Measurements from ENCODE around the gene LAMA4.

Gene LAMA4

DNA sequence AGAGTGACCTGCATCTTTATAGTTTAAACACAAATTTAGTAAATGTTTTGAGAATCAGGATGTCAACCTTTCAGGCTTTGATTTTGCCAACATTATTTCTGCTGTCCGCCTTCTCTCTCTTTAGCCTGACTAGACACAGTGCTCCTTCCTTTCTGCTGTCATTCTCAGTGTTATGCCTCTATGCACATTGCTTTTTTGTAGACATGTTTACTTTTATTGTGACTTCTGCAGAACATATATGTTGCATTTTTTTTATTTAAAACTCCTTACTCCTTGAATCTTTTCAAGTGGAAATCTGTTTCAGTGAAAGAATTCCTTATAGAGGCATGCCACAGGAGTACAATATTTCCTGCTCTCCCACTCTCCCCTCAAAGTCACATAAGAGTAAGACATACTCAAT lies 64.2 kb downstream of the LAMA4 start:
- Histone ChIP-seq H3K9ac (ENCODE audit: low read length) (no peak overlapping the region), H3K36me3 (ENCODE audit: control insufficient read depth, insufficient read depth, low read length) (no peaks in the 10 kb centered on the region), H3K27me3 (ENCODE audit: control insufficient read depth, insufficient read depth, low read length) (no peaks in the 10 kb centered on the region), H3K4me1 (ENCODE audit: control insufficient read depth, insufficient read depth, low read length) (no peaks in the 10 kb centered on the region), H3K9me3 (ENCODE audit: control insufficient read depth, low read length) (no peaks in the 10 kb centered on the region), H3K4me3 (ENCODE audit: low read length) (no peak overlapping the region)

DNA sequence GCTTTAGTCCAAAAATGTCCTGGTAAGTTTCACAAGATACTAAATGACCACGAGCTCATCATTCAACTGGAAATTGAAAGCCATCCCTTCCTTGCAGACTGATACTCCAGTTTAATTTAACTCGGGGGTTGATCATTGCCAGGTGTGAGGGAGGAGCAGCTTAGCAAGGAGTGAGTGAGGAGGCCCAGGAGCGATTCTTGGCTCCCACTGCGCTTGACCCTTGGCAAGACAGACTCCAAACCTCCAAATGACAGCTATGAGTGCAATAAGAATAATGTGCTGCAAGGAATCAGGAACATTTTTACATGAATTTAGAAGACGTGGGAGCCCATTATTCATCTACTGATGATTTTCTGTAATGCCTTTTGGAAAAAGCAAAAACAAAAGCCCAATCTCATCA lies 64.9 kb downstream of the LAMA4 start:
- Histone ChIP-seq H3K9me3 (ENCODE audit: control insufficient read depth, low read length) (no peaks in the 10 kb centered on the region), H3K9ac (ENCODE audit: low read length) (no peak overlapping the region), H3K4me1 (ENCODE audit: control insufficient read depth, insufficient read depth, low read length) (no peaks in the 10 kb centered on the region), H3K27me3 (ENCODE audit: control insufficient read depth, insufficient read depth, low read length) (no peaks in the 10 kb centered on the region), H3K4me3 (ENCODE audit: low read length) (no peak overlapping the region), H3K36me3 (ENCODE audit: control insufficient read depth, insufficient read depth, low read length) (no peaks in the 10 kb centered on the region)

DNA sequence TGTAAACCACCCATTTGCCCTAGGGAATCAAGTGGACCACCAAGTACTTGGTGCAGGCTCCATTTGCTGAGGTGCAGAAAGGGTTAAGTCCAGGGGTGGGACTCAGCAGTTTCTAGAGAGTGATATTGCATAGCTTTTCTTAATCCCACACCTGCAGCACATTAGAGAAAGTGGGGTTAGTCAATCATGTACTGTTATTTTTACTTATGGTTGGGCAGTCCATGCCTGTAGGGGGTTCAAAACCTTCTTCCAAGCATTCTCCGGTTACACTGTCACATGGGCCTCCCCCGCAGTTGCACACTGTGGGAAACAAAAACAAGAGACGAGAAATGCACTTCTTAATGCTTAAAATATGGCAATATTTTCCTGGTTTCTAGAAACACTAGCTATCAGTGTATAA lies 65.5 kb downstream of the LAMA4 start:
- Histone ChIP-seq H3K9ac (ENCODE audit: low read length) (no peak overlapping the region), H3K36me3 (ENCODE audit: control insufficient read depth, insufficient read depth, low read length) (no peaks in the 10 kb centered on the region), H3K27me3 (ENCODE audit: control insufficient read depth, insufficient read depth, low read length) (no peaks in the 10 kb centered on the region), H3K4me3 (ENCODE audit: low read length) (no peak overlapping the region), H3K4me1 (ENCODE audit: control insufficient read depth, insufficient read depth, low read length) (no peaks in the 10 kb centered on the region), H3K9me3 (ENCODE audit: control insufficient read depth, low read length) (no peaks in the 10 kb centered on the region)

DNA sequence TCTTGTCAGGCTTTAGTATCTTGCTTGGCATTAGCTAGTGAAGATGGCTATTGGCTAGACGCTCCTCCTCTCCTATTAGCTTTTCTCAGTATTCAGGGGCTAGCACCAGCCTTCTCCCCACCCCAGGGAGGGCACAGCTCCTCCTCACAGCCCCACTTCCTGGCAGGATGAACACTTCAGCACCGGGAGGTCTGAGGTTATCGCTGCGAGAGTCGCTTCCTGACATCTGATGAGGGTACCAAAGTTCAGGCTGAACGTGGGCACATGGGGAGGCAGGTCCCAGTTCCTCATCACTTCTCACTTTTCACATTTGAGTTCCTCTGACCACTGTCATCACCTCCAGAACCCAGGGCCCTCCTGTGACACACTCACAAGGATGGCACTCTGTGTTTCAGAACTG lies 66.6 kb downstream of the LAMA4 start:
- Histone ChIP-seq H3K9ac (ENCODE audit: low read length) (no peak overlapping the region), H3K4me1 (ENCODE audit: control insufficient read depth, insufficient read depth, low read length) (no peaks in the 10 kb centered on the region), H3K9me3 (ENCODE audit: control insufficient read depth, low read length) (no peaks in the 10 kb centered on the region), H3K27me3 (ENCODE audit: control insufficient read depth, insufficient read depth, low read length) (no peaks in the 10 kb centered on the region), H3K36me3 (ENCODE audit: control insufficient read depth, insufficient read depth, low read length) (no peaks in the 10 kb centered on the region), H3K4me3 (ENCODE audit: low read length) (no peak overlapping the region)

DNA sequence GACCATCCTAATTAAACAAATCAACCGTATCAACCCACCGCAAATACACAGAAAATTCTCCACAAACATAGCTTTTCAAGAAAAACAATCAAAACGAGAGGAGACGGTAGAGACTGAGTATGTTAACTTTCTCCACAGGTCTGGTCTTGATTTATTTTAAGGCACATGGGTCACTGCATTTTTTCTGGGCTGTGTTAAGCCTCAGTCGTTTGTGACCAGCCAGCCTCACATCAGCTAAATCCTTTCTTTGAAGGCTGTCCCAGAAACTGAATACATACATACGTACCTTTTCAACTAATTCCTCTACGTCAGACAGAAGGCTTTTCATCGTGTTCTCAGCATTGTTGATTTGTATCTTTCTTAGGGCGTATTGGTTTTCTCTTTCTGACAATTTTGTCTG lies 69.4 kb downstream of the LAMA4 start:
- no peaks in the 10 kb centered on the region for H3K9me3 ChIP-seq (ENCODE audit: control insufficient read depth, low read length)
- H3K4me3 ChIP-seq (ENCODE audit: low read length), result no peak overlapping the region
- H3K9ac ChIP-seq (ENCODE audit: low read length), result no peak overlapping the region
- H3K36me3 ChIP-seq (ENCODE audit: control insufficient read depth, insufficient read depth, low read length), result no peaks in the 10 kb centered on the region
- no peaks in the 10 kb centered on the region for H3K4me1 ChIP-seq (ENCODE audit: control insufficient read depth, insufficient read depth, low read length)
- no peaks in the 10 kb centered on the region for H3K27me3 ChIP-seq (ENCODE audit: control insufficient read depth, insufficient read depth, low read length)

DNA sequence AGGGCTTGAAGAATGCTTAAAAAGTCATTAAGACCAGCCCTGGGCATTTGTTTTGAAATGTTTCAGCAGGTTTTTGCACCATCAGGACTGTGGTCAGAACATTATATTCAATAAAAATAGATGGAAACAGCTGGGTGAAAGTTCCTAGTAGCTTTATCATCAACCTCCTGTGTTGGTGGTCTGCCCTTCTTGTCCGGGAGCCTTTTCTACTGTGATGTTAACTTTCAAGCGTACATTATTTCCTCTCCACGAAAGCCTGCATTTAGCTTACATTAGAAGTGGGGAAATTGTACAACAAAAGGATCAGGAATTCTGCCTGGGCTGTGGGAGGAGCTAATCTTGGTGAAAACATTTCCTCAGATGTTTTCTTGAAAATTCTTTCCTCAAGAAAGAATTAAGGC lies 71.1 kb downstream of the LAMA4 start:
- Histone ChIP-seq H3K27me3 (ENCODE audit: control insufficient read depth, insufficient read depth, low read length) (no peaks in the 10 kb centered on the region), H3K4me3 (ENCODE audit: low read length) (no peak overlapping the region), H3K4me1 (ENCODE audit: control insufficient read depth, insufficient read depth, low read length) (no peaks in the 10 kb centered on the region), H3K36me3 (ENCODE audit: control insufficient read depth, insufficient read depth, low read length) (no peaks in the 10 kb centered on the region), H3K9me3 (ENCODE audit: control insufficient read depth, low read length) (no peaks in the 10 kb centered on the region), H3K9ac (ENCODE audit: low read length) (no peak overlapping the region)

DNA sequence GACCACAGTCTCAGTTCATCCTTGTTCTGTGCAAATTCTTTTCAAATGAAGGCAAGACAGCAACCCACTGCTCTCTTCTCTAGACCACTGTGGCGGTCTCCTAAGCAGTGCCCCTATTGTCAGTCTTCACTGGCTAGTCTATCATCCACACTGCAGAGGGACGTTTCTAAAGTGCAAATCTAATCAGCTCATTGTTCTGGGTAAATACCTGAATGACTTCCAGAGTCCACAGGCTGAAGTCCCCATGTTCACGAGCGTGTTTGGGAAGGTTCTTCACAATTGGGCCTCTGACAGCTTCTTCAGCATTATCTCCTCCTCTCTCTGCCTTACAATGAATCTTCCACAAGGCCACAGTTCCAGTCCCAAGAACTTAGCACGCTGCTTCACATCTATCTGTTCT lies 73.2 kb downstream of the LAMA4 start:
- Histone ChIP-seq H3K36me3 (ENCODE audit: control insufficient read depth, insufficient read depth, low read length) (no peaks in the 10 kb centered on the region), H3K9ac (ENCODE audit: low read length) (no peak overlapping the region), H3K4me1 (ENCODE audit: control insufficient read depth, insufficient read depth, low read length) (no peaks in the 10 kb centered on the region), H3K4me3 (ENCODE audit: low read length) (no peak overlapping the region), H3K27me3 (ENCODE audit: control insufficient read depth, insufficient read depth, low read length) (no peaks in the 10 kb centered on the region), H3K9me3 (ENCODE audit: control insufficient read depth, low read length) (no peaks in the 10 kb centered on the region)

DNA sequence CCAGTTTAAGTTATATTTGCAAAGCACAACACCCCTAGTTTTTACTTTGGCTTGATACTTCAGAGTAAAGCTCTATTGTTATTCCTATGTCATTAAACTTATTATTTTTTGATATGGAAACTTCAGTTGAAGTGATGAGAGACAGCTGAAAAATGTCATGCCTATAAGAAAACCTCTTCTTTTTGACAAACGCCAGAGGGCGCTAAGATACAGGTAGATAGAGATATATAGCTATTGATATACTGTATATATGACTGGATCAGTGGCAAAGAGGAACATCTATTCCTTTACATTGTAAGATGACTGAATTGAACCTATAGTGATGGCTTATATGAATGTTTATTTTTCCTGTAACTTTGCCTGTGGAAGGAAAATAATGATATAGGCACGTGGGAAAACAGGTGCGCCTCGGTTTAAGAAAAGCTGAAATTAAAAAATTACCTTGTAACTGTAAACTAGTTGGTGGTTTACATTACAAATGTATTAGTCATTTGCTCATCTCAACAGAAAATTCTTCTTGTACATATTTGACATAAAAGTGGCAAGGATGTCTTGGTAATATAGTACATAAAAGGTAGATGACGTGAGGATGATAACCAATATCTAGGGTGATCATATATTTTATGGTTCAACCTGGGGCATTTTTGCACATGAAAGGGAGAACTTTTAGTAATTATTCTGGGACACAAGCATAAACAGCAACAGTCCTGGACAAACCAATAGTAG lies 74.1 kb downstream of the LAMA4 start:
- Histone ChIP-seq H3K9ac (ENCODE audit: low read length) (no peak overlapping the region), H3K27me3 (ENCODE audit: control insufficient read depth, insufficient read depth, low read length) (no peaks in the 10 kb centered on the region), H3K9me3 (ENCODE audit: control insufficient read depth, low read length) (no peaks in the 10 kb centered on the region), H3K36me3 (ENCODE audit: control insufficient read depth, insufficient read depth, low read length) (no peaks in the 10 kb centered on the region), H3K4me1 (ENCODE audit: control insufficient read depth, insufficient read depth, low read length) (no peaks in the 10 kb centered on the region), H3K4me3 (ENCODE audit: low read length) (no peak overlapping the region)

DNA sequence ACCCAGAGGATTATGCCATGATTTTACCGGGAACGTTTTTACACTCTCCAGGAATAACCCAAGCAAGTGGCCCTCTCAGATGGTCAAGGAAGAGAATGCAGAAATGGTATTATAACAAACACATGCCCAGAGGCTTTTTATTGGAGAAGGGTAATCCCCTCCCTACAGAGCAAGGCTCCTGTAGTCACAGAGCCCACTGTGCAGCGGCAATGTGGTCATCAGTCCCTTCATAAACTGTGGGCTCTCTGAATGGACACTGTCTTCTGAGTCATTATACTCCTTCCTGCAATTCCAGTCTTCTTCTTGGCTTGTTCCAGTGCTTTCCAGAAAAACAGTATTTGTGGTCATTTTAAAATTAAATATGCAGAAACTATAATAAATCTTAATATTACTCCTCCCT lies 74.7 kb downstream of the LAMA4 start:
- Histone ChIP-seq H3K36me3 (ENCODE audit: control insufficient read depth, insufficient read depth, low read length) (no peaks in the 10 kb centered on the region), H3K4me3 (ENCODE audit: low read length) (no peak overlapping the region), H3K27me3 (ENCODE audit: control insufficient read depth, insufficient read depth, low read length) (no peaks in the 10 kb centered on the region), H3K9me3 (ENCODE audit: control insufficient read depth, low read length) (no peaks in the 10 kb centered on the region), H3K4me1 (ENCODE audit: control insufficient read depth, insufficient read depth, low read length) (no peaks in the 10 kb centered on the region), H3K9ac (ENCODE audit: low read length) (no peak overlapping the region)

DNA sequence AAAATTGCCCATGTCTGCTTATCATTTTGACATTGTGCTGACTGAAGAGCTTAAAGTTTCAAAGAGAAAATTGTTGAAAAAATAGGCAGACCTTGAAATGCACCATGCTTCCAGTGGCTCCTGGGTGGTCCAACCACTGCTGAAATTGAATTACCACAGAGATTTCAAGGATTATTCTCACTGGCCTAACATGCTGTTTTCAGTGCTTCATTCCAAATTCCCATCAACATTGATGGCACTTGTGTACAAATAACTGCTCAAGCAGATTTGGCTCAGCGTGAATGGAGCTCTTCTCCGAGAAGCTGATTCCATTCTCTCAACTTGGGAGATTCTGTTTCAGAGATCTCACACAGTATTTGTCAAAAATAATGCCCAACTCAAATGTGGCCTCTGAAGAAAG lies 75.5 kb downstream of the LAMA4 start:
- no peak overlapping the region for H3K4me3 ChIP-seq (ENCODE audit: low read length)
- no peaks in the 10 kb centered on the region for H3K4me1 ChIP-seq (ENCODE audit: control insufficient read depth, insufficient read depth, low read length)
- no peaks in the 10 kb centered on the region for H3K27me3 ChIP-seq (ENCODE audit: control insufficient read depth, insufficient read depth, low read length)
- no peak overlapping the region for H3K9ac ChIP-seq (ENCODE audit: low read length)
- H3K36me3 ChIP-seq (ENCODE audit: control insufficient read depth, insufficient read depth, low read length), result no peaks in the 10 kb centered on the region
- no peaks in the 10 kb centered on the region for H3K9me3 ChIP-seq (ENCODE audit: control insufficient read depth, low read length)

DNA sequence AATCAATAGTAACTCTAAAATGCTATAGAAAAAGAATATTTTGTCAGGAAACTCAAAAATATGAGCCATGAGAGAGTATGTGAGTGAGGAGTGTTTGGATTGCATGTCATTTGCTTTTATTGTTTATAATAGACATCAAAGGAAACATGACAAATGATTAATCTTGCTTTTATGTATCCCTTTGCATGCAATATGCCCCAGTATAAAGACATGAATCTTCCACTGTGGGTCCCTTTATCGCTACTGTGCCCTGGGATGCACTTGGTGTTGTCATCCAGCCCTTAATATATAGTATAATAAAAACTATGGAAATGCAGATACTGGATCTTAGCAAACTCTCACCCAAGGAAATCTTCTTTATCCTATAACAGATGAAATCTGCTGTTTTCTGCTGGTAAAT lies 77.3 kb downstream of the LAMA4 start:
- Histone ChIP-seq H3K4me3 (ENCODE audit: low read length) (no peak overlapping the region), H3K36me3 (ENCODE audit: control insufficient read depth, insufficient read depth, low read length) (no peaks in the 10 kb centered on the region), H3K9ac (ENCODE audit: low read length) (no peak overlapping the region), H3K27me3 (ENCODE audit: control insufficient read depth, insufficient read depth, low read length) (no peaks in the 10 kb centered on the region), H3K4me1 (ENCODE audit: control insufficient read depth, insufficient read depth, low read length) (no peaks in the 10 kb centered on the region), H3K9me3 (ENCODE audit: control insufficient read depth, low read length) (no peaks in the 10 kb centered on the region)

DNA sequence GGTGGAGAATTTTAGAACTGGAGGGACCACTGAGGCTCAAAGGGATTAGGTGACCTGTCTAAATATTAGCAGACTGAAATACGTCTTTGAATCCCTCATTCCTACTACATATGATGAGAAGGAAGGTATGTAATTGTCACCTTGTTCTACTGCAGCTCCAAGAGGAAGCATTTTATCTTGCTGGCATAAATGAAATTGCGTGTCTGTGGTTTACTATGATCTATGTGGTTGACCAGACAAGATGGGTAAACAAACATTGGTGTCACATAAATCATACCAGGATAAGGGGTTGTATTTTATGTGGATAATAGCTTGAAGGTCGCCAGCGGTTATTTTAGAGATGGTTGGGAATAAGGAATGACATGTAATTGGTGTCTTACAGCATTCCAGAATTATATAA lies 78.2 kb downstream of the LAMA4 start:
- H3K9me3 ChIP-seq (ENCODE audit: control insufficient read depth, low read length), result no peaks in the 10 kb centered on the region
- no peaks in the 10 kb centered on the region for H3K4me1 ChIP-seq (ENCODE audit: control insufficient read depth, insufficient read depth, low read length)
- H3K4me3 ChIP-seq (ENCODE audit: low read length), result no peak overlapping the region
- no peak overlapping the region for H3K9ac ChIP-seq (ENCODE audit: low read length)
- H3K36me3 ChIP-seq (ENCODE audit: control insufficient read depth, insufficient read depth, low read length), result no peaks in the 10 kb centered on the region
- H3K27me3 ChIP-seq (ENCODE audit: control insufficient read depth, insufficient read depth, low read length), result no peaks in the 10 kb centered on the region

DNA sequence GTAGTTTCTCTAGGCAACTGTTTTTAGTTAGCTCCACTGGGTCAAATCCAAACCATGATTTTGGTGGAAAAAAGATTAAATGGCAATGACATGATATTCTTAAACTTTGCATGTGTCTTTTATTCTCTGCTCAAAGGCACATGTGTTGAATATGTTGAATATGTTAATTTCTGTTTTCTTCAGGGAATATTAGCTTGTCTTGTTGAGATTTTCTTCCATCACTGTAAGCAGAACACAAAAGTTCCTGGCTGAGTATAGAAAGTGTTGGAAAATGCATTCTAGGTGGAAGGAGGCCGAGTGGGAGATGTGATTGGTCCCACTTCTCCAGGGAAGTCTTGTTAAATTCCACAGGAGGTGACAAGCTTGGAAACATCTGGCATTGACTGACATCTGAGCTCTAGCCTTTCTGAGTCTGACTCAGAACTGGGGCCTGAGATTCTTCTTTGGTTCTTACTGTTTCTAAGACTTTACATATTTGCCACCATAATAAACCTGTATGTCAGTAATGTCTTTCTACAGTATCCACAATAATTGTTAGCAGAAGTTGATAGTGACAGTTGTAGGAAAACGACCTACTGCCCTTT lies 81.1 kb downstream of the LAMA4 start:
- Histone ChIP-seq H3K4me3 (ENCODE audit: low read length) (no peak overlapping the region), H3K4me1 (ENCODE audit: control insufficient read depth, insufficient read depth, low read length) (no peaks in the 10 kb centered on the region), H3K36me3 (ENCODE audit: control insufficient read depth, insufficient read depth, low read length) (no peaks in the 10 kb centered on the region), H3K9me3 (ENCODE audit: control insufficient read depth, low read length) (no peaks in the 10 kb centered on the region), H3K9ac (ENCODE audit: low read length) (no peak overlapping the region), H3K27me3 (ENCODE audit: control insufficient read depth, insufficient read depth, low read length) (no peaks in the 10 kb centered on the region)
